ENCODE data around the gene NEK11. TPM values are rescaled to one million over a fixed set of nuclear protein-coding genes. Genes with fewer than 3 reads are reported as not detected.

NEK11 gene
- total RNA-seq: 1 to 10 TPM; 1.2 to 1.6 TPM

- intact Hi-C loops (cut with micrococcal nuclease): no loop called here
- peak within 1 kb of the TSS; percentile 78 for H3K4me3 Mint-ChIP-seq
- H3K4me1 Mint-ChIP-seq (ENCODE audit: low read depth): peaks cover 43% of the 10 kb centered on the region
- H3K36me3 Mint-ChIP-seq (ENCODE audit: low read depth): peaks cover 24% of the 10 kb centered on the region
- CTCF ChIA-PET: interaction anchor here (1.4 to 2.0 kb wide), 2 partner anchors 9 to 133 kb away, joined by 4 to 7 read pairs; partner anchors contain the start of gene ATP2C1
- H3K27ac Mint-ChIP-seq: peak within 1 kb of the TSS; percentile 94
- POLR2A ChIA-PET: interaction anchor here (0.6 to 2.0 kb wide), 10 partner anchors 10 to 1008 kb away, joined by 3 to 9 read pairs (median 4); partner anchors contain the start of genes ATP2C1 and CPNE4
- TF ChIP-seq CTCF (IDR thresholded peaks at IDR 0.05): no peak
- H3K27me3 Mint-ChIP-seq: no peaks in the 10 kb centered on the region
- DNase-seq: peak; percentile 95
- H3K9me3 Mint-ChIP-seq: no peaks in the 10 kb centered on the region
- peak; percentile 98 for ATAC-seq
These were observed at the start of gene NEK11, which contains the start of gene ASTE1 for GRCh38 chr3:131026321-131027151. TSS of gene NEK11 (plus strand) at chr3:131026877. CDS start at chr3:131029709, 2,832 bp downstream. TSS of gene ASTE1 (minus strand) at chr3:131026825. CDS start at chr3:131025306, 1,519 bp downstream.

GRCh38 chr3:130979117-130979516, 47.6 kb upstream of the NEK11 start:
- intact Hi-C loops (cut with micrococcal nuclease): no loop called here
- Mint-ChIP-seq H3K4me3 (no peak overlapping the region), H3K27ac (no peak overlapping the region), H3K4me1 (ENCODE audit: low read depth) (no peaks in the 10 kb centered on the region), H3K27me3 (no peaks in the 10 kb centered on the region), H3K36me3 (ENCODE audit: low read depth) (peaks cover 12% of the 10 kb centered on the region), H3K9me3 (no peaks in the 10 kb centered on the region)
- ChIA-PET POLR2A (no interaction called here), CTCF (no interaction called here)
- ATAC-seq (no peak), DNase-seq (no peak)
- no peak for TF ChIP-seq CTCF (IDR thresholded peaks at IDR 0.05)

- Mint-ChIP-seq H3K4me1 (ENCODE audit: low read depth) (no peaks in the 10 kb centered on the region), H3K27ac (no peak overlapping the region), H3K9me3 (no peaks in the 10 kb centered on the region), H3K27me3 (no peaks in the 10 kb centered on the region), H3K4me3 (no peak overlapping the region), H3K36me3 (ENCODE audit: low read depth) (peaks cover 5% of the 10 kb centered on the region)
- DNase-seq (no peak), ATAC-seq (no peak)
- intact Hi-C loops (cut with micrococcal nuclease): no loop called here
- TF ChIP-seq CTCF (IDR thresholded peaks at IDR 0.05): no peak
- ChIA-PET POLR2A (no interaction called here), CTCF (no interaction called here)
These were observed 45.2 kb upstream of the NEK11 start for GRCh38 chr3:130981469-130981868.

- peaks cover 17% of the 10 kb centered on the region for H3K36me3 Mint-ChIP-seq (ENCODE audit: low read depth)
- TF ChIP-seq CTCF (IDR thresholded peaks at IDR 0.05): no peak
- H3K27ac Mint-ChIP-seq: no peak overlapping the region
- no peaks in the 10 kb centered on the region for H3K9me3 Mint-ChIP-seq
- CTCF ChIA-PET: no interaction called here
- H3K4me1 Mint-ChIP-seq (ENCODE audit: low read depth): no peaks in the 10 kb centered on the region
- POLR2A ChIA-PET: no interaction called here
- ATAC-seq (no peak), DNase-seq (no peak)
- intact Hi-C loops (cut with micrococcal nuclease): no loop called here
- no peak overlapping the region for H3K4me3 Mint-ChIP-seq
- no peaks in the 10 kb centered on the region for H3K27me3 Mint-ChIP-seq
These were observed 36.4 kb upstream of the NEK11 start for GRCh38 chr3:130990282-130990681.

- Mint-ChIP-seq H3K27me3 (no peaks in the 10 kb centered on the region), H3K27ac (no peak overlapping the region), H3K9me3 (no peaks in the 10 kb centered on the region), H3K36me3 (ENCODE audit: low read depth) (peaks cover 17% of the 10 kb centered on the region), H3K4me1 (ENCODE audit: low read depth) (no peaks in the 10 kb centered on the region), H3K4me3 (no peak overlapping the region)
- intact Hi-C loops (cut with micrococcal nuclease): no loop called here
- TF ChIP-seq CTCF (IDR thresholded peaks at IDR 0.05): no peak
- POLR2A ChIA-PET: interaction anchor here (0.5 kb wide), 1 partner anchor 261 kb away, joined by 3 read pairs; no protein-coding TSS in a partner anchor
- CTCF ChIA-PET: no interaction called here
- no peak for DNase-seq
- no peak for ATAC-seq
These were observed 35.6 kb upstream of the NEK11 start for GRCh38 chr3:130991126-130991525.

All from activated CD8-positive, alpha-beta T cell treated with anti-CD3 and anti-CD28 coated beads for 36 hours (primary cell).